Sciatic nerve (tissue), 2 donors: ENCODE measurements around the gene SORCS2. TPM values are rescaled to one million over a fixed set of nuclear protein-coding genes. Genes with fewer than 3 reads are reported as not detected.

ENCODE experiments used
- ATAC-seq: fragments of 200-7000 bp; cut with Tn5 transposase; one replicate; pipeline ENCODE4 v1.9.1; 2020; ENCODE audit warnings: mild to moderate bottlenecking, moderate library complexity
- DNase-seq: peaks from one replicate; pipeline ENCODE4 v3.0.0-alpha.2; 2020; ENCODE audit warnings: low spot score
- intact Hi-C: fragments of 100-400 bp; cut with DNase I; formaldehyde crosslinking; loops from one replicate; pipeline ENCODE4 v1.14.2; 2022
- total RNA-seq: library from RNA; stranded (reverse); fragmentation: NEBNext Ultra II Directional; extraction: Animal tissue kit (Norgen Biotek cat#: 25700); gene quantifications from one replicate; pipeline ENCODE4 v1.2.1, GENCODE V29; 2021
- donor health status: DM: no; HTN: no; CAD: no.
- donor health status: DM: no; HTN: no; CAD: no.

SORCS2 gene
- total RNA-seq, 1 donor from 2014 or later = 52.5 TPM

GRCh38 chr4:7323461-7323871 is 131.1 kb downstream of the SORCS2 start:
- DNase-seq (no peak), ATAC-seq (no peak)
- intact Hi-C loops = no loop called here

- intact Hi-C loops = no loop called here
- no peak for ATAC-seq
- no peak for DNase-seq
These were observed 131.7 kb downstream of the SORCS2 start for GRCh38 chr4:7323872-7324650.

- intact Hi-C loops = no loop called here
- DNase-seq (no peak), ATAC-seq (no peak)
These were observed 132.3 kb downstream of the SORCS2 start for GRCh38 chr4:7324651-7325121.

GRCh38 chr4:7325541-7325940 is 133.2 kb downstream of the SORCS2 start:
- ATAC-seq (no peak), DNase-seq (no peak)
- intact Hi-C loops = no loop called here

GRCh38 chr4:7326306-7326692 is 134.0 kb downstream of the SORCS2 start:
- no peak for DNase-seq
- intact Hi-C loops = no loop called here
- no peak for ATAC-seq

- peak; percentile 28 for ATAC-seq
- intact Hi-C loops = no loop called here
- DNase-seq = no peak
These were observed 134.5 kb downstream of the SORCS2 start for GRCh38 chr4:7326693-7327340.

- ATAC-seq (peak; percentile 33), DNase-seq (no peak)
- intact Hi-C loops = no loop called here
These were observed 135.1 kb downstream of the SORCS2 start for GRCh38 chr4:7327341-7327885.

- DNase-seq = no peak
- intact Hi-C loops = no loop called here
- no peak for ATAC-seq
These were observed 136.0 kb downstream of the SORCS2 start for GRCh38 chr4:7328162-7328912.

- intact Hi-C loops = no loop called here
- ATAC-seq = peak; percentile 10
- DNase-seq = peak; percentile 73
These were observed 136.7 kb downstream of the SORCS2 start for GRCh38 chr4:7328913-7329638.

- ATAC-seq (no peak), DNase-seq (no peak)
- intact Hi-C loops = no loop called here
These were observed 137.8 kb downstream of the SORCS2 start for GRCh38 chr4:7330031-7330596.

GRCh38 chr4:7330811-7331681 is 138.7 kb downstream of the SORCS2 start:
- intact Hi-C loops = no loop called here
- no peak for ATAC-seq
- no peak for DNase-seq

- intact Hi-C loops = no loop called here
- ATAC-seq (no peak), DNase-seq (no peak)
These were observed 139.3 kb downstream of the SORCS2 start for GRCh38 chr4:7331682-7332000.

- intact Hi-C loops = no loop called here
- ATAC-seq (peak; percentile 56), DNase-seq (no peak)
These were observed 140.1 kb downstream of the SORCS2 start for GRCh38 chr4:7332216-7333023.

GRCh38 chr4:7333024-7333780 is 140.9 kb downstream of the SORCS2 start:
- intact Hi-C loops = no loop called here
- ATAC-seq (no peak), DNase-seq (no peak)

- intact Hi-C loops = no loop called here
- ATAC-seq (no peak), DNase-seq (no peak)
These were observed 141.6 kb downstream of the SORCS2 start for GRCh38 chr4:7333801-7334421.
